ENCODE data around the gene FNBP1.

Gene FNBP1

GRCh38 chr9:129879991-129880653 is 162.9 kb downstream of the FNBP1 start:
- DNase-seq (ENCODE audit: low read depth in 3 of 3, low spot score in 1 of 3), result no peak

- DNase-seq (ENCODE audit: low read depth in 3 of 3, low spot score in 1 of 3), result no peak
Observed at GRCh38 chr9:129879103-129879699, 163.8 kb downstream of the FNBP1 start.

- DNase-seq (ENCODE audit: low read depth in 3 of 3, low spot score in 1 of 3), result no peak
Observed at GRCh38 chr9:129878291-129878690, 164.7 kb downstream of the FNBP1 start.

GRCh38 chr9:129876815-129877214 is 166.2 kb downstream of the FNBP1 start:
- DNase-seq (ENCODE audit: low read depth in 3 of 3, low spot score in 1 of 3), result no peak

- DNase-seq (ENCODE audit: low read depth in 3 of 3, low spot score in 1 of 3), result no peak
Observed at GRCh38 chr9:129875687-129876395, 167.1 kb downstream of the FNBP1 start.

- DNase-seq (ENCODE audit: low read depth in 3 of 3, low spot score in 1 of 3), result no peak
Observed at GRCh38 chr9:129875181-129875611, 167.8 kb downstream of the FNBP1 start.

GRCh38 chr9:129874261-129875101 is 168.5 kb downstream of the FNBP1 start:
- DNase-seq (ENCODE audit: low read depth in 3 of 3, low spot score in 1 of 3), result no peak

GRCh38 chr9:129873563-129874190 is 169.3 kb downstream of the FNBP1 start:
- DNase-seq (ENCODE audit: low read depth in 3 of 3, low spot score in 1 of 3), result no peak

- no peak for DNase-seq (ENCODE audit: low read depth in 3 of 3, low spot score in 1 of 3)
Observed at GRCh38 chr9:129871046-129871445, 171.9 kb downstream of the FNBP1 start.

GRCh38 chr9:129869585-129870501 is 173.1 kb downstream of the FNBP1 start:
- DNase-seq (ENCODE audit: low read depth in 3 of 3, low spot score in 1 of 3), result no peak

- DNase-seq (ENCODE audit: low read depth in 3 of 3, low spot score in 1 of 3), result peak; percentile 61 to 82 (median 78)
Observed at GRCh38 chr9:129868872-129869486, 174.0 kb downstream of the FNBP1 start.

GRCh38 chr9:129868023-129868871 is 174.7 kb downstream of the FNBP1 start:
- DNase-seq (ENCODE audit: low read depth in 3 of 3, low spot score in 1 of 3), result no peak

GRCh38 chr9:129867136-129868022 is 175.6 kb downstream of the FNBP1 start:
- DNase-seq (ENCODE audit: low read depth in 3 of 3, low spot score in 1 of 3), result no peak

- peak in 1 of 3 donors; percentile 26 for DNase-seq (ENCODE audit: low read depth in 3 of 3, low spot score in 1 of 3)
Observed at GRCh38 chr9:129866394-129867135, 176.4 kb downstream of the FNBP1 start.

- DNase-seq (ENCODE audit: low read depth in 3 of 3, low spot score in 1 of 3), result no peak
Observed at GRCh38 chr9:129865668-129866320, 177.2 kb downstream of the FNBP1 start.

- no peak for DNase-seq (ENCODE audit: low read depth in 3 of 3, low spot score in 1 of 3)
Observed at GRCh38 chr9:129864991-129865647, 177.9 kb downstream of the FNBP1 start.

Data from stimulated activated CD4-positive, alpha-beta T cell treated with anti-CD3 and anti-CD28 coated beads, TNF-alpha, amount 100 ng/mL, for 1 hour (primary cell).